Heart right ventricle (tissue), 16 donors: Measurements from ENCODE around the gene BMX. TPM values are rescaled to one million over a fixed set of nuclear protein-coding genes. Genes with fewer than 3 reads are reported as not detected.

Experiments
- ATAC-seq, 8 donors: fragments of 200-7000 bp; cut with Tn5 transposase; one replicate each; pipeline ENCODE4 v1.9.1; 2020; ENCODE audit warnings: mild to moderate bottlenecking in 8 of 8, moderate library complexity in 8 of 8, moderate number of reproducible peaks in 1 of 8
- DNase-seq, 2 donors: peaks; one replicate each; pipeline ENCODE4 v3.0.0-alpha.2; 2020
- H3K27ac ChIP-seq, 10 donors: fragments of 200-600 bp; sonication (generic) in 2 of 10; one replicate each; pipeline versions ENCODE4 v1.5.0 to v1.8.0; 2020 to 2022; ENCODE audit warnings: mild to moderate bottlenecking in 3 of 10
- H3K27me3 ChIP-seq, 7 donors: fragments of 200-600 bp; one replicate each; pipeline ENCODE4 v1.8.0; 2021 to 2022; ENCODE audit warnings: mild to moderate bottlenecking in 2 of 7
- H3K36me3 ChIP-seq, 9 donors: fragments of 200-600 bp; sonication (generic) in 1 of 9; one replicate each; pipeline versions ENCODE4 v1.5.0 to v1.8.0; 2020 to 2022; ENCODE audit warnings: mild to moderate bottlenecking in 2 of 9
- H3K4me1 ChIP-seq, 9 donors: fragments of 200-600 bp; sonication (generic) in 1 of 9; one replicate each; pipeline versions ENCODE4 v1.5.0 to v1.8.0; 2020 to 2022; ENCODE audit warnings: mild to moderate bottlenecking in 4 of 9
- H3K4me3 ChIP-seq, 10 donors: fragments of 200-600 bp; sonication (generic) in 2 of 10; one replicate each; pipeline versions ENCODE4 v1.5.0 to v1.8.0; 2020 to 2022; ENCODE audit warnings: mild to moderate bottlenecking in 7 of 10, moderate library complexity in 2 of 10
- H3K9me3 ChIP-seq, 11 donors: fragments of 200-600 bp in 10 of 11; sonication (generic) in 2 of 11; one replicate each; pipeline versions ENCODE4 v1.5.0 to v1.8.0; 2013 to 2022; ENCODE audit warnings: mild to moderate bottlenecking in 2 of 11, control low read depth in 1 of 11, moderate library complexity in 1 of 11
- CTCF ChIP-seq, 9 donors: fragments of 200-600 bp; sonication (generic) in 2 of 9; IDR thresholded peaks; one replicate each; pipeline versions ENCODE4 v1.5.0 to v1.8.0; 2021 to 2022; ENCODE audit warnings: antibody characterized with exemption in 9 of 9, mild to moderate bottlenecking in 5 of 9, moderate library complexity in 1 of 9
- WGBS, 2 donors: extraction: QIAGEN DNeasy Blood & Tissue Kit; methylation state at CpG; one replicate each; pipeline ENCODE4 v1.1.7; 2013; ENCODE audit warnings: inconsistent platforms in 1 of 2; 5-methylcytosine and 5-hydroxymethylcytosine counted together
- intact Hi-C, 10 donors: fragments of 100-400 bp; cut with DNase I; formaldehyde crosslinking; loops; one replicate each; pipeline versions ENCODE4 v1.11.1 to v1.14.2; 2022
- polyA plus RNA-seq, 2 donors: library from polyadenylated mRNA; stranded (reverse); fragments of 200-250 nt; gene quantifications; one replicate each; pipeline ENCODE4 v1.2.3, GENCODE V29; 2013
- total RNA-seq, 10 donors: library from RNA; stranded (reverse); fragmentation: NEBNext Ultra II Directional in 3 of 10; extraction: Animal tissue kit (Norgen Biotek cat#: 25700) in 3 of 10; gene quantifications; one replicate each; pipeline versions ENCODE4 v1.2.1 to v1.2.4, GENCODE V29; 2021 to 2023
- donor health status: Arrhythmogenic right ventricular cardiomyopathy.
- donor health status: ischemic (EF 13 %, LVEDD 7.1; RV severe dilation, severe dysfunction).
- donor health status: healthy with polysubstance abuse.
- donor health status: DM: no; HTN: yes; CAD: no.
- donor health status: DM: no; HTN: no; CAD: no.
- donor health status: ischemic (EF 25% LVEDD 6.9; RV normal size, moderate dysfunction).
- donor health status: ischemic (EF 25% LVEDD 5.7; RV mildly dilated, moderate dysfunction).
- donor health status: healthy.
- donor health status: DM: yes; HTN: yes; CAD: no.
- donor health status: Ischemic cardiomyopathy.
- donor health status: ischemic (EF 35%, LVEDD 5.7; RV mildly dilated, moderate dysfunction).
- donor health status: nonischemic (EF 11% LVEDD 7.7; RV severe dilation, severe dysfunction).
- donor health status: DM: yes; HTN: yes; CAD: no.
- donor health status: PGD.
- donor health status: ischemic (EF 29% LVEDD 5.4; RV normal size, mild dysfunction).
- donor health status: nonischemic (EF 23%, LVEDD 6.1; RV moderate dilation, normal function).

Gene BMX
- total and polyA plus RNA-seq, 12 donors: 0.97 to 6.1 (median 2.7) TPM

GRCh38 chrX:15579778-15580747, 79.5 kb downstream of the BMX start:
- ATAC-seq (peak; percentile 73 to 96 (median 87)), DNase-seq (peak; percentile 31 to 37)
- 32 to 48% methylated on average over 5 of the region's 5 CpGs for WGBS, 2 donors
- intact Hi-C loops: loop anchor here in 1 of 10 donors (10.0 kb wide), 1 partner anchor 235 kb away; no protein-coding TSS in a partner anchor
- TF ChIP-seq CTCF (IDR thresholded peaks at IDR 0.05): no peak
- Histone ChIP-seq H3K4me1 (peaks cover 0 to 21% (median 2%) of the 10 kb centered on the region in 9 donors), H3K4me3 (no peak overlapping the region), H3K36me3 (peaks cover 0 to 6% (median 0%) of the 10 kb centered on the region in 9 donors), H3K27ac (peak overlapping the region in 6 of 10 donors; percentile 25 to 70 (median 52)), H3K27me3 (peaks cover 0 to 74% (median 0%) of the 10 kb centered on the region in 7 donors), H3K9me3 (no peaks in the 10 kb centered on the region)

GRCh38 chrX:15594371-15594770, 93.8 kb downstream of the BMX start:
- ATAC-seq: peak in 2 of 8 donors; percentile 57 to 58
- Histone ChIP-seq H3K27ac (peak overlapping the region in 1 of 10 donors; percentile 36), H3K27me3 (peaks cover 0 to 92% (median 0%) of the 10 kb centered on the region in 7 donors), H3K9me3 (no peaks in the 10 kb centered on the region), H3K4me3 (no peak overlapping the region), H3K36me3 (peaks cover 0 to 23% (median 0%) of the 10 kb centered on the region in 9 donors), H3K4me1 (no peaks in the 10 kb centered on the region)
- WGBS, 2 donors: 30 to 37% methylated on average over 2 of the region's 2 CpGs
- TF ChIP-seq CTCF (IDR thresholded peaks at IDR 0.05): peak in 5 of 9 donors; percentile 25 to 41 (median 32)
- intact Hi-C loops: loop anchor here in 4 of 10 donors (5.0 to 10.0 kb wide), 2 partner anchors 50 to 53 kb away; no protein-coding TSS in a partner anchor
- no peak for DNase-seq

- Histone ChIP-seq H3K27me3 (peaks cover 0 to 86% (median 0%) of the 10 kb centered on the region in 7 donors), H3K4me3 (peak overlapping the region in 1 of 10 donors; percentile 22), H3K9me3 (no peaks in the 10 kb centered on the region), H3K27ac (peak overlapping the region in 5 of 10 donors; percentile 67 to 79 (median 74)), H3K36me3 (peaks cover 0 to 3% (median 0%) of the 10 kb centered on the region in 9 donors), H3K4me1 (no peaks in the 10 kb centered on the region)
- no peak for TF ChIP-seq CTCF (IDR thresholded peaks at IDR 0.05)
- intact Hi-C loops: loop anchor here in 3 of 10 donors (10.0 kb wide), 1 partner anchor 47 kb away; no protein-coding TSS in a partner anchor
- no peak for DNase-seq
- ATAC-seq: peak in 5 of 8 donors; percentile 56 to 84 (median 58)
- 30 to 43% methylated on average over 3 of the region's 3 CpGs for WGBS, 2 donors
Observed at GRCh38 chrX:15598026-15598425, 97.4 kb downstream of the BMX start.

GRCh38 chrX:15599461-15599860, 98.9 kb downstream of the BMX start:
- peak overlapping the region in 1 of 10 donors; percentile 23 for H3K4me3 ChIP-seq
- DNase-seq (no peak), ATAC-seq (no peak)
- 75 to 78% methylated on average over 4 of the region's 4 CpGs for WGBS, 2 donors
- H3K4me1 ChIP-seq: no peaks in the 10 kb centered on the region
- H3K36me3 ChIP-seq: no peaks in the 10 kb centered on the region
- no peaks in the 10 kb centered on the region for H3K9me3 ChIP-seq
- intact Hi-C loops: loop anchor here in 3 of 10 donors (10.0 kb wide), 1 partner anchor 45 kb away; no protein-coding TSS in a partner anchor
- peak overlapping the region in 5 of 10 donors; percentile 67 to 79 (median 74) for H3K27ac ChIP-seq
- TF ChIP-seq CTCF (IDR thresholded peaks at IDR 0.05): no peak
- H3K27me3 ChIP-seq: peaks cover 0 to 86% (median 0%) of the 10 kb centered on the region in 7 donors
